ENCODE results near the gene TNIP2. TPM values are rescaled to one million over a fixed set of nuclear protein-coding genes. Genes with fewer than 3 reads are reported as not detected.

TNIP2 gene
- total RNA-seq, 8 experiments from 2014 or later: 10.5 to 42.8 (median 19.1) TPM

GRCh38 chr4:2797545-2798305 is 41.6 kb upstream of the TNIP2 start:
- in situ Hi-C loops (cut with MboI; ENCODE audit: low pct_unique_long_range_greater_than_20kb in 2 of 9, low sequenced_read_pairs in 9 of 9, unreplicated experiment in 9 of 9): no loop called here
- H3K4me1 ChIP-seq (replicated peaks in 1 of 2): peaks cover 40 to 62% of the 10 kb centered on the region in 2 donors
- no peak overlapping the region for H3K4me3 ChIP-seq
- H3K27ac ChIP-seq: no peak overlapping the region
- 82 to 94% (median 85%) methylated on average over 5 to 13 of the region's 23 CpGs; no CpG with 5 or more reads in 7 of the 10 experiments for WGBS, 10 experiments
- ATAC-seq (replicated peaks in 6 of 8): no peak

GRCh38 chr4:2796849-2797544 is 40.9 kb upstream of the TNIP2 start:
- ATAC-seq (replicated peaks in 6 of 8): no peak
- no peak overlapping the region for H3K27ac ChIP-seq
- H3K4me1 ChIP-seq (replicated peaks in 1 of 2): peaks cover 40 to 67% of the 10 kb centered on the region in 2 donors
- 73 to 100% (median 100%) methylated on average over 1 to 3 of the region's 13 CpGs; no CpG with 5 or more reads in 3 of the 10 experiments for WGBS, 10 experiments
- in situ Hi-C loops (cut with MboI; ENCODE audit: low pct_unique_long_range_greater_than_20kb in 2 of 9, low sequenced_read_pairs in 9 of 9, unreplicated experiment in 9 of 9): no loop called here
- H3K4me3 ChIP-seq: no peak overlapping the region

- ATAC-seq (replicated peaks in 6 of 8): peak in 3 of 8 experiments; percentile 8 to 76 (median 30)
- no peak overlapping the region for H3K4me3 ChIP-seq
- in situ Hi-C loops (cut with MboI; ENCODE audit: low pct_unique_long_range_greater_than_20kb in 2 of 9, low sequenced_read_pairs in 9 of 9, unreplicated experiment in 9 of 9): no loop called here
- WGBS, 10 experiments: 0 to 100% (median 76%) methylated on average over 2 to 8 of the region's 27 CpGs; no CpG with 5 or more reads in 3 of the 10 experiments
- peaks cover 43 to 65% of the 10 kb centered on the region in 2 donors for H3K4me1 ChIP-seq (replicated peaks in 1 of 2)
- H3K27ac ChIP-seq: no peak overlapping the region
Measured at GRCh38 chr4:2795893-2796848, 40.0 kb upstream of the TNIP2 start.

- 96% methylated on average over 4 of the region's 17 CpGs; no CpG with 5 or more reads in 9 of the 10 experiments for WGBS, 10 experiments
- no peak for ATAC-seq (replicated peaks in 6 of 8)
- Histone ChIP-seq H3K4me3 (no peak overlapping the region), H3K4me1 (replicated peaks in 1 of 2) (peaks cover 35 to 63% of the 10 kb centered on the region in 2 donors), H3K27ac (no peak overlapping the region)
- in situ Hi-C loops (cut with MboI; ENCODE audit: low pct_unique_long_range_greater_than_20kb in 2 of 9, low sequenced_read_pairs in 9 of 9, unreplicated experiment in 9 of 9): no loop called here
Measured at GRCh38 chr4:2795300-2795892, 39.3 kb upstream of the TNIP2 start.

- Histone ChIP-seq H3K4me1 (replicated peaks in 1 of 2) (peaks cover 29 to 56% of the 10 kb centered on the region in 2 donors), H3K27ac (no peak overlapping the region), H3K4me3 (peak overlapping the region in 2 of 5 donors; percentile 48 to 49)
- in situ Hi-C loops (cut with MboI; ENCODE audit: low pct_unique_long_range_greater_than_20kb in 2 of 9, low sequenced_read_pairs in 9 of 9, unreplicated experiment in 9 of 9): no loop called here
- 30% methylated on average over 2 of the region's 11 CpGs; no CpG with 5 or more reads in 9 of the 10 experiments for WGBS, 10 experiments
- peak in 7 of 8 experiments; percentile 5 to 46 (median 7) for ATAC-seq (replicated peaks in 6 of 8)
Measured at GRCh38 chr4:2794486-2795299, 38.6 kb upstream of the TNIP2 start.

- ATAC-seq (replicated peaks in 6 of 8): peak in 7 of 8 experiments; percentile 5 to 74 (median 47)
- in situ Hi-C loops (cut with MboI; ENCODE audit: low pct_unique_long_range_greater_than_20kb in 2 of 9, low sequenced_read_pairs in 9 of 9, unreplicated experiment in 9 of 9): no loop called here
- H3K27ac ChIP-seq: no peak overlapping the region
- H3K4me1 ChIP-seq (replicated peaks in 1 of 2): peaks cover 22 to 47% of the 10 kb centered on the region in 2 donors
- H3K4me3 ChIP-seq: peak overlapping the region; percentile 32 to 49 (median 40)
- 20 to 83% (median 60%) methylated on average over 1 to 6 of the region's 34 CpGs; no CpG with 5 or more reads in 5 of the 10 experiments for WGBS, 10 experiments
Measured at GRCh38 chr4:2793586-2794485, 37.7 kb upstream of the TNIP2 start.

GRCh38 chr4:2792711-2793585 is 36.8 kb upstream of the TNIP2 start, which contains the start of gene SH3BP2:
Gene SH3BP2 (plus strand): TSS chr4:2793085. CDS start chr4:2820618, 27,533 bp downstream.
- ATAC-seq (replicated peaks in 6 of 8): peak; percentile 29 to 70 (median 52)
- in situ Hi-C loops (cut with MboI; ENCODE audit: low pct_unique_long_range_greater_than_20kb in 2 of 9, low sequenced_read_pairs in 9 of 9, unreplicated experiment in 9 of 9): no loop called here
- no CpG with 5 or more reads among the region's 104 CpGs for WGBS, 10 experiments
- Histone ChIP-seq H3K4me1 (replicated peaks in 1 of 2) (peaks cover 17 to 39% of the 10 kb centered on the region in 2 donors), H3K4me3 (peak within 1 kb of the TSS; percentile 32 to 49 (median 40)), H3K27ac (no peak within 1 kb of the TSS)

GRCh38 chr4:2792396-2792710 is 36.2 kb upstream of the TNIP2 start:
- 100% methylated on average over 2 of the region's 8 CpGs; no CpG with 5 or more reads in 9 of the 10 experiments for WGBS, 10 experiments
- no peak overlapping the region for H3K27ac ChIP-seq
- ATAC-seq (replicated peaks in 6 of 8): peak in 1 of 8 experiments; percentile 1
- in situ Hi-C loops (cut with MboI; ENCODE audit: low pct_unique_long_range_greater_than_20kb in 2 of 9, low sequenced_read_pairs in 9 of 9, unreplicated experiment in 9 of 9): no loop called here
- H3K4me3 ChIP-seq: peak overlapping the region in 1 of 5 donors; percentile 49
- H3K4me1 ChIP-seq (replicated peaks in 1 of 2): peaks cover 17 to 39% of the 10 kb centered on the region in 2 donors

- H3K27ac ChIP-seq: no peak overlapping the region
- in situ Hi-C loops (cut with MboI; ENCODE audit: low pct_unique_long_range_greater_than_20kb in 2 of 9, low sequenced_read_pairs in 9 of 9, unreplicated experiment in 9 of 9): no loop called here
- ATAC-seq (replicated peaks in 6 of 8): no peak
- WGBS, 10 experiments: 90 to 100% (median 100%) methylated on average over 2 to 4 of the region's 10 CpGs; no CpG with 5 or more reads in 7 of the 10 experiments
- peaks cover 17 to 38% of the 10 kb centered on the region in 2 donors for H3K4me1 ChIP-seq (replicated peaks in 1 of 2)
- no peak overlapping the region for H3K4me3 ChIP-seq
Measured at GRCh38 chr4:2791518-2792395, 35.6 kb upstream of the TNIP2 start.

All from motor neuron (in vitro differentiated cells).